ENCODE results near the gene PRXL2B.
"Not testable (repeated sequence)": the region's sequence is repeated elsewhere in the genome, so short reads cannot be mapped to it uniquely, and the experiment has no call there.

- not testable (repeated sequence) for TF ChIP-seq CTCF, POLR2A (IDR thresholded peaks at IDR 0.05)
These were observed 33.5 kb upstream of the PRXL2B start for GRCh38 chr1:2553076-2553475.

Measured in right lobe of liver (tissue), 4 donors.